GM21447 (cell line): ENCODE results near the gene HAPLN3.

ENCODE experiments used
- ATAC-seq: cut with Tn5 transposase; IDR thresholded peaks from one replicate; pipeline ENCODE4 v1.9.1; 2021; ENCODE audit not compliant: unreplicated experiment

HAPLN3 gene

GRCh38 chr15:88912500-88912921, 17.2 kb upstream of the HAPLN3 start:
- no peak for ATAC-seq

- no peak for ATAC-seq
Measured at GRCh38 chr15:88911766-88912118, 16.4 kb upstream of the HAPLN3 start.

GRCh38 chr15:88909956-88910831, 14.8 kb upstream of the HAPLN3 start:
- ATAC-seq = no peak

- ATAC-seq = no peak
Measured at GRCh38 chr15:88908697-88909621, 13.6 kb upstream of the HAPLN3 start.

GRCh38 chr15:88908123-88908522, 12.8 kb upstream of the HAPLN3 start:
- no peak for ATAC-seq

- no peak for ATAC-seq
Measured at GRCh38 chr15:88907111-88907510, 11.8 kb upstream of the HAPLN3 start.

- no peak for ATAC-seq
Measured at GRCh38 chr15:88906551-88906950, 11.2 kb upstream of the HAPLN3 start.

GRCh38 chr15:88906130-88906529, 10.8 kb upstream of the HAPLN3 start:
- no peak for ATAC-seq

- ATAC-seq = no peak
Measured at GRCh38 chr15:88905576-88905975, 10.2 kb upstream of the HAPLN3 start.

- ATAC-seq = peak; percentile 81
Measured at GRCh38 chr15:88904624-88905327, 9.4 kb upstream of the HAPLN3 start.

- ATAC-seq = no peak
Measured at GRCh38 chr15:88904257-88904623, 8.9 kb upstream of the HAPLN3 start.

- ATAC-seq = no peak
Measured at GRCh38 chr15:88902846-88903245, 7.5 kb upstream of the HAPLN3 start.

GRCh38 chr15:88902221-88902835, 7.0 kb upstream of the HAPLN3 start:
- no peak for ATAC-seq

- ATAC-seq = no peak
Measured at GRCh38 chr15:88901508-88902220, 6.3 kb upstream of the HAPLN3 start.

GRCh38 chr15:88900982-88901418, 5.7 kb upstream of the HAPLN3 start:
- no peak for ATAC-seq

- no peak for ATAC-seq
Measured at GRCh38 chr15:88900309-88900981, 5.1 kb upstream of the HAPLN3 start.

GRCh38 chr15:88899251-88899650, 3.9 kb upstream of the HAPLN3 start:
- ATAC-seq = no peak

GRCh38 chr15:88898736-88899135, 3.4 kb upstream of the HAPLN3 start:
- no peak for ATAC-seq

GRCh38 chr15:88897456-88898194, 2.3 kb upstream of the HAPLN3 start:
- ATAC-seq = no peak
